CD14-positive monocyte (primary cell): ENCODE results near the gene FBXO41. TPM values are rescaled to one million over a fixed set of nuclear protein-coding genes. Genes with fewer than 3 reads are reported as not detected.

ENCODE experiments used
- DNase-seq, 3 donors: peaks; one replicate each; pipeline ENCODE4 v3.0.0-alpha.2; 2011 to 2022
- H2AFZ ChIP-seq: 2 replicates; pipeline ENCODE4 v1.6.0; 2012; ENCODE audit warnings: mild to moderate bottlenecking, low read depth, low read length, inconsistent platforms; ENCODE audit not compliant: insufficient read depth, poor library complexity, severe bottlenecking
- H3K27ac ChIP-seq, 2 donors: 1 replicate in 1 of 2; 2 replicates in 1 of 2; pipeline ENCODE4 v1.5.1; 2012 to 2013; ENCODE audit warnings: low read length in 2 of 2, control low read depth in 1 of 2, inconsistent platforms in 1 of 2, low read depth in 1 of 2, mild to moderate bottlenecking in 1 of 2
- H3K27me3 ChIP-seq, 2 donors: one replicate each; pipeline versions ENCODE4 v1.6.0 to v1.6.1; 2011 to 2013; ENCODE audit warnings: low read length in 2 of 2; ENCODE audit not compliant: control insufficient read depth in 2 of 2, insufficient read depth in 2 of 2
- H3K36me3 ChIP-seq, 2 donors: replicated peaks in 1 of 2; 1 replicate in 1 of 2; 2 replicates in 1 of 2; pipeline versions ENCODE4 v1.5.1 to v1.6.1; 2012 to 2013; ENCODE audit warnings: low read length in 2 of 2, control low read depth in 1 of 2, inconsistent platforms in 1 of 2, mild to moderate bottlenecking in 1 of 2; ENCODE audit not compliant: insufficient read depth in 2 of 2, control insufficient read depth in 1 of 2
- H3K4me1 ChIP-seq, 2 donors: 1 replicate in 1 of 2; 2 replicates in 1 of 2; pipeline versions ENCODE4 v1.5.1 to v1.6.1; 2012 to 2013; ENCODE audit warnings: low read length in 2 of 2, control low read depth in 1 of 2, inconsistent platforms in 1 of 2, mild to moderate bottlenecking in 1 of 2, moderate library complexity in 1 of 2; ENCODE audit not compliant: insufficient read depth in 2 of 2, control insufficient read depth in 1 of 2
- H3K4me2 ChIP-seq: replicated peaks from 2 replicates; pipeline ENCODE3; 2012; ENCODE audit warnings: low read length, moderate library complexity, mild to moderate bottlenecking; ENCODE audit not compliant: poor library complexity, severe bottlenecking; ENCODE audit errors: extremely low read depth
- H3K4me3 ChIP-seq, 3 experiments: fragments of 200-600 bp in 1 of 3; sonication (generic) in 1 of 3; replicated peaks in 1 of 3; 1 replicate in 2 of 3; 2 replicates in 1 of 3; pipeline ENCODE4 v1.5.1; 2011 to 2013; ENCODE audit warnings: low read length in 3 of 3, mild to moderate bottlenecking in 3 of 3, control low read depth in 2 of 3, low read depth in 2 of 3, inconsistent platforms in 1 of 3, moderate library complexity in 1 of 3
- H3K79me2 ChIP-seq: 2 replicates; pipeline ENCODE4 v1.6.0; 2012; ENCODE audit warnings: mild to moderate bottlenecking, control low read depth, inconsistent platforms, low read length, moderate library complexity; ENCODE audit not compliant: insufficient read depth
- H3K9ac ChIP-seq: 2 replicates; pipeline ENCODE4 v1.6.0; 2017; ENCODE audit warnings: low read length, mild to moderate bottlenecking; ENCODE audit not compliant: insufficient read depth, poor library complexity, severe bottlenecking
- H3K9me3 ChIP-seq, 2 donors: replicated peaks in 1 of 2; 1 replicate in 1 of 2; 2 replicates in 1 of 2; pipeline versions ENCODE4 v1.5.1 to v1.6.1; 2012 to 2013; ENCODE audit warnings: low read length in 2 of 2, control low read depth in 1 of 2; ENCODE audit not compliant: control insufficient read depth in 1 of 2, insufficient read depth in 1 of 2
- H4K20me1 ChIP-seq: 2 replicates; pipeline ENCODE4 v1.6.0; 2012; ENCODE audit warnings: mild to moderate bottlenecking, low read length, control low read depth, moderate library complexity; ENCODE audit not compliant: insufficient read depth
- H3K27ac Mint-ChIP-seq, 7 donors: one replicate each; pipeline ENCODE4 v1.8.0; 2020; ENCODE audit warnings: mild to moderate bottlenecking in 7 of 7, mixed read lengths in 7 of 7, moderate library complexity in 6 of 7, inconsistent platforms in 2 of 7
- H3K27me3 Mint-ChIP-seq, 3 donors: one replicate each; pipeline ENCODE4 v1.8.0; 2021 to 2022; ENCODE audit warnings: low read depth in 3 of 3, mild to moderate bottlenecking in 3 of 3, mixed read lengths in 3 of 3, moderate library complexity in 3 of 3, inconsistent platforms in 1 of 3
- H3K36me3 Mint-ChIP-seq, 2 donors: one replicate each; pipeline ENCODE4 v1.8.0; 2020; ENCODE audit warnings: mixed read lengths in 2 of 2, inconsistent platforms in 1 of 2, mild to moderate bottlenecking in 1 of 2
- H3K4me1 Mint-ChIP-seq: one replicate; pipeline ENCODE4 v1.8.0; 2020; ENCODE audit warnings: mild to moderate bottlenecking, mixed read lengths
- H3K4me3 Mint-ChIP-seq, 2 donors: one replicate each; pipeline ENCODE4 v1.8.0; 2020; ENCODE audit warnings: mild to moderate bottlenecking in 2 of 2, mixed read lengths in 2 of 2, moderate library complexity in 1 of 2
- H3K9me3 Mint-ChIP-seq, 7 donors: one replicate each; pipeline ENCODE4 v1.8.0; 2020 to 2022; ENCODE audit warnings: mixed read lengths in 7 of 7, mild to moderate bottlenecking in 6 of 7, moderate library complexity in 6 of 7, inconsistent platforms in 2 of 7
- WGBS: methylation state at CpG from one replicate; pipeline ENCODE4 v1.1.5; 2013; ENCODE audit warnings: missing lambda C conversion rate; ENCODE audit not compliant: insufficient coverage; 5-methylcytosine and 5-hydroxymethylcytosine counted together
- intact Hi-C, 2 donors: fragments of 100-400 bp; cut with micrococcal nuclease; formaldehyde crosslinking; loops; one replicate each; pipeline versions ENCODE4 v1.15.0 to v1.15.1; 2023
- polyA plus RNA-seq, 3 donors: library from polyadenylated mRNA; depleted of rRNA in 1 of 3; unstranded in 2 of 3; stranded (reverse) in 1 of 3; fragments of 300-500 nt in 2 of 3; fragments of >200 nt in 1 of 3; fragmentation: Illumina TruSeq in 2 of 3; gene quantifications; 1 replicate in 2 of 3; 2 replicates in 1 of 3; pipeline ENCODE4 v1.2.3, GENCODE V29; 2012 to 2021
- TF ChIP-seq, protein P1 (sequence below): fragments of 200-600 bp; IDR thresholded peaks from one replicate; pipeline ENCODE4 v1.8.0; 2022; ENCODE audit warnings: antibody characterized with exemption, mild to moderate bottlenecking

The FBXO41 gene
- polyA plus RNA-seq, 3 donors: 0.29 to 17.1 (median 0.52) TPM

DNA sequence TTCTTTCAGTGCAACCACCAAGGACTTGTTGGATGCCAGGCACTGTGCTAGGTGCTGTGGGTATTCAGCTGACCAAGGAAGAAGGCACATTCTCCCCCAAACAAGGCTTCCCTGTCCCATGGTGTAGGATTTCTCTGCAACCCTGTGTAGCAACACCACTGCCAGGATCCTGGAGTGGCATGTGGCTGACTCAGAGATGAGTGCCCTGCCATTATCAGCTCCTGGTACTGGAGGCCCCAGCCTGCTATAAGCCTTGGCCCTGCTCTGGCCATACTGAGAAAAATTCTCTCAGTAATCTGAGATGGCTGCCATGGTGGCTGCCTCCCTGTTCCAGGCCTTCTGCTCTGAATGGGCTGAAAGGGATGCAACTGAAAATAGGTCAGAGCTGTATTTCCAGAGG, 66.0 kb downstream of the FBXO41 start:
- H3K27me3 Mint-ChIP-seq: peaks cover 0 to 1% (median 0%) of the 10 kb centered on the region in 3 donors
- Histone ChIP-seq H3K36me3 (peaks cover 0 to 17% of the 10 kb centered on the region in 2 donors), H3K27me3 (no peaks in the 10 kb centered on the region), H3K9ac (no peak overlapping the region), H4K20me1 (no peaks in the 10 kb centered on the region), H3K27ac (no peak overlapping the region), H3K4me2 (no peak overlapping the region), H3K4me3 (no peak overlapping the region), H3K79me2 (peaks cover 12% of the 10 kb centered on the region), H3K4me1 (peaks cover 9 to 16% of the 10 kb centered on the region in 2 donors), H2AFZ (no peak overlapping the region), H3K9me3 (no peaks in the 10 kb centered on the region)
- H3K4me1 Mint-ChIP-seq: peaks cover 18% of the 10 kb centered on the region
- H3K9me3 Mint-ChIP-seq: no peaks in the 10 kb centered on the region
- intact Hi-C loops: no loop called here
- H3K27ac Mint-ChIP-seq: no peak overlapping the region
- H3K4me3 Mint-ChIP-seq: no peak overlapping the region
- peaks cover 20 to 23% of the 10 kb centered on the region in 2 donors for H3K36me3 Mint-ChIP-seq
- TF ChIP-seq, protein P1, sequence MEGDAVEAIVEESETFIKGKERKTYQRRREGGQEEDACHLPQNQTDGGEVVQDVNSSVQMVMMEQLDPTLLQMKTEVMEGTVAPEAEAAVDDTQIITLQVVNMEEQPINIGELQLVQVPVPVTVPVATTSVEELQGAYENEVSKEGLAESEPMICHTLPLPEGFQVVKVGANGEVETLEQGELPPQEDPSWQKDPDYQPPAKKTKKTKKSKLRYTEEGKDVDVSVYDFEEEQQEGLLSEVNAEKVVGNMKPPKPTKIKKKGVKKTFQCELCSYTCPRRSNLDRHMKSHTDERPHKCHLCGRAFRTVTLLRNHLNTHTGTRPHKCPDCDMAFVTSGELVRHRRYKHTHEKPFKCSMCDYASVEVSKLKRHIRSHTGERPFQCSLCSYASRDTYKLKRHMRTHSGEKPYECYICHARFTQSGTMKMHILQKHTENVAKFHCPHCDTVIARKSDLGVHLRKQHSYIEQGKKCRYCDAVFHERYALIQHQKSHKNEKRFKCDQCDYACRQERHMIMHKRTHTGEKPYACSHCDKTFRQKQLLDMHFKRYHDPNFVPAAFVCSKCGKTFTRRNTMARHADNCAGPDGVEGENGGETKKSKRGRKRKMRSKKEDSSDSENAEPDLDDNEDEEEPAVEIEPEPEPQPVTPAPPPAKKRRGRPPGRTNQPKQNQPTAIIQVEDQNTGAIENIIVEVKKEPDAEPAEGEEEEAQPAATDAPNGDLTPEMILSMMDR: no peak
- DNase-seq: no peak

DNA sequence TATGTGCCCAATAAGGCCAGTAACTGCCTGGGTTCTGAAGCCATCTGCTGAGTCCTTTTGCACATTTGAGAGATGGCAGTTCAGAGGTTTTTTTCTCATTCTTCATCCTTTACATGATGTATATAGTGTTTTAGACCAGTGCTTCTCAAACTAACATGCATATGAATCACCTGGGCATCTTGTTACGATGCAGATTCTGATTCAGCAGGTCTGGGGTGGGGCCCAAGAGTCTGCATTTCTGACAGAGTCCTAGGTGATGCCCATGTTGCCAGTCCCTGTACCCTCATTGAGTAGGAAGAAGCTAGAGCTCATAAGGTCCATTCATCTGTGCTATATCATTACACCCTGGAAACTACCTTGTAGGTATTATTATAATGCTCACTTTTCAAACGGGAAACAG, 66.5 kb downstream of the FBXO41 start:
- H3K36me3 Mint-ChIP-seq: peaks cover 18 to 21% of the 10 kb centered on the region in 2 donors
- H4K20me1 ChIP-seq: no peaks in the 10 kb centered on the region
- no peak overlapping the region for H2AFZ ChIP-seq
- TF ChIP-seq, protein P1: no peak
- no peak for DNase-seq
- peaks cover 12% of the 10 kb centered on the region for H3K79me2 ChIP-seq
- peaks cover 9 to 19% of the 10 kb centered on the region in 2 donors for H3K4me1 ChIP-seq
- no peaks in the 10 kb centered on the region for H3K27me3 ChIP-seq
- no peak overlapping the region for H3K4me3 Mint-ChIP-seq
- no peak overlapping the region for H3K4me3 ChIP-seq
- H3K4me2 ChIP-seq: no peak overlapping the region
- intact Hi-C loops: no loop called here
- no peaks in the 10 kb centered on the region for H3K9me3 ChIP-seq
- H3K9ac ChIP-seq: no peak overlapping the region
- peaks cover 0 to 12% of the 10 kb centered on the region in 2 donors for H3K36me3 ChIP-seq
- H3K27me3 Mint-ChIP-seq: peaks cover 0 to 1% (median 0%) of the 10 kb centered on the region in 3 donors
- no CpG with 5 or more reads among the region's 2 CpGs for WGBS
- no peaks in the 10 kb centered on the region for H3K9me3 Mint-ChIP-seq
- H3K27ac ChIP-seq: no peak overlapping the region
- H3K27ac Mint-ChIP-seq: no peak overlapping the region
- H3K4me1 Mint-ChIP-seq: peaks cover 18% of the 10 kb centered on the region
